HG03060 (cell line): ENCODE results near the gene ENPP7.

Experiments
- ATAC-seq: cut with Tn5 transposase; IDR thresholded peaks from one replicate; pipeline ENCODE4 v1.9.1; 2021; ENCODE audit warnings: low read depth, moderate number of reproducible peaks; ENCODE audit not compliant: unreplicated experiment

The ENPP7 gene

DNA sequence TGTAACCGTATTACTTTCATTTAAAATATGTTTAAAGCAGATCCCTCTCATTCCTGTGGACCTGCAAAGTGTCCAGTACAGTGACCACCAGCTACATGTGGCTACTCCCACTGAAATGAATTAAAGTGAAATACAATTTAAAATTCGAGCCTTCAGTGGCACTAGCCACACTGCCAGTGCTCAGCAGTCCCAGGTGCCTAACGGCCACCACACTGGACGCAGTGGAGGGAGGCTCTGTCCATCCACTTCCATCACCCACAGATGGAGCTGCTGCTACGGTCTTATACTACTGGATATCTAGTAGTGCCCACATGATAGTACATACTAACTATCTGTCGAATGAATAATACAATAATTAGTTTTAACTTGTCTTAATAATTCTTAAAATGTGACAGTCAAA, 44.9 kb downstream of the ENPP7 start:
- ATAC-seq, result no peak

GRCh38 chr17:79776376-79777119, 45.8 kb downstream of the ENPP7 start:
- ATAC-seq, result no peak

GRCh38 chr17:79777120-79777893, 46.6 kb downstream of the ENPP7 start:
- no peak for ATAC-seq

DNA sequence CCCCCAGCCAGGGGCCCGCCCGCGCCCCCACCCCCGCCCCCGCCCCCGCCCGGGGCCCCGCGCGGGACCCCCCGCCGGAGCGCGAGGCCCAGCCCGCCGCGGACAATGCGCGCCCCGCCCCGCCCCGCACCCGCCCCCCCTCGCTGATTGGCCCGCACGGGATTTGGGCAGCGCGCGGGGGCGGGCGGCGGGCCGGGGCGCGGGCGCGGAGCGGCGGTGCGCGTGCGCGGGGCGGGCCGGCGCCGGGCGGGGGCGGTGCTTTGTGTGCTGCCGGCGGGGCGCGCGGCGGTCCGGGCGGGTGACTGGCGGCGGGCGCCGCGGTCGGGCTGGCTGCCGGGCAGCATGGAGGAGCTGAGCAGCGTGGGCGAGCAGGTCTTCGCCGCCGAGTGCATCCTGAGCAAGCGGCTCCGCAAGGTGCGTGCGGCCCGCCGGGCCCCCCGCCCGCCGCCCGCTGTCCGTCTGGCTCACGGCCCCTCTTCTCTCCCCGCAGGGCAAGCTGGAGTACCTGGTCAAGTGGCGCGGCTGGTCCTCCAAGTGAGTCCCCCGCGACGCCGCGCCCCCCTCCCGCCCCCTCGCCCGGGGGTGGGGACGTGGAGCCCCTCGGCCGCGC, 47.3 kb downstream of the ENPP7 start, which contains the start of gene CBX2:
TSS of gene CBX2 (plus strand) at position 255 of the 610 bp plus-strand sequence. CDS start at position 343, 88 bp downstream.
- ATAC-seq, result no peak

- ATAC-seq, result no peak
These were observed 47.9 kb downstream of the ENPP7 start for GRCh38 chr17:79778504-79779083.

DNA sequence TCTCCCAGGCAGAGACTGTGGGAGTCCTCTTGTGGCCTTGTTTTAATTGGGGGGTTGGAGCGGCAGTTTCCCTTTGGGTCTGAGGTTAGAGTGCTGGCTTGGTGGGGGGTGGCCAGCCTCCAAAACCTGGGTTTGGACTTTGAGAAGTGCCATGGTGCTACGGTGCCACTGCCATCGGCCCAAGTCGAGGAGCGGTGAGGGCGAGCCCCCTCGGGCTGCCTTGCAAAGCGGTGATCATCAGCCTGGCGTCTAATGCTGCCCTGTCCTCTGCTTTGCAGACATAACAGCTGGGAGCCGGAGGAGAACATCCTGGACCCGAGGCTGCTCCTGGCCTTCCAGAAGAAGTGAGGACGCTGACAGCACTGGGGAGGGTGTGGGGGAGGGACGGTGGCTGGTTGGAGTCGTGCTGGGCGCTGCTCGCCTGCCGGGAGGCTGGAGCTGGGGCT, 48.4 kb downstream of the ENPP7 start:
- ATAC-seq, result no peak

- ATAC-seq, result no peak
These were observed 49.1 kb downstream of the ENPP7 start for GRCh38 chr17:79779661-79780365.

GRCh38 chr17:79781012-79781650, 50.4 kb downstream of the ENPP7 start:
- no peak for ATAC-seq

- ATAC-seq, result no peak
These were observed 51.2 kb downstream of the ENPP7 start for GRCh38 chr17:79781736-79782575.

DNA sequence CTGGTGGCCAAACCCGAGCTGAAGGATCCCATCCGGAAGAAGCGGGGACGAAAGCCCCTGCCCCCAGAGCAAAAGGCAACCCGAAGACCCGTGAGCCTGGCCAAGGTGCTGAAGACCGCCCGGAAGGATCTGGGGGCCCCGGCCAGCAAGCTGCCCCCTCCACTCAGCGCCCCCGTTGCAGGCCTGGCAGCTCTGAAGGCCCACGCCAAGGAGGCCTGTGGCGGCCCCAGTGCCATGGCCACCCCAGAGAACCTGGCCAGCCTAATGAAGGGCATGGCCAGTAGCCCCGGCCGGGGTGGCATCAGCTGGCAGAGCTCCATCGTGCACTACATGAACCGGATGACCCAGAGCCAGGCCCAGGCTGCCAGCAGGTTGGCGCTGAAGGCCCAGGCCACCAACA, 53.1 kb downstream of the ENPP7 start:
- ATAC-seq, result no peak

- ATAC-seq, result no peak
These were observed 53.7 kb downstream of the ENPP7 start for GRCh38 chr17:79784353-79785016.

DNA sequence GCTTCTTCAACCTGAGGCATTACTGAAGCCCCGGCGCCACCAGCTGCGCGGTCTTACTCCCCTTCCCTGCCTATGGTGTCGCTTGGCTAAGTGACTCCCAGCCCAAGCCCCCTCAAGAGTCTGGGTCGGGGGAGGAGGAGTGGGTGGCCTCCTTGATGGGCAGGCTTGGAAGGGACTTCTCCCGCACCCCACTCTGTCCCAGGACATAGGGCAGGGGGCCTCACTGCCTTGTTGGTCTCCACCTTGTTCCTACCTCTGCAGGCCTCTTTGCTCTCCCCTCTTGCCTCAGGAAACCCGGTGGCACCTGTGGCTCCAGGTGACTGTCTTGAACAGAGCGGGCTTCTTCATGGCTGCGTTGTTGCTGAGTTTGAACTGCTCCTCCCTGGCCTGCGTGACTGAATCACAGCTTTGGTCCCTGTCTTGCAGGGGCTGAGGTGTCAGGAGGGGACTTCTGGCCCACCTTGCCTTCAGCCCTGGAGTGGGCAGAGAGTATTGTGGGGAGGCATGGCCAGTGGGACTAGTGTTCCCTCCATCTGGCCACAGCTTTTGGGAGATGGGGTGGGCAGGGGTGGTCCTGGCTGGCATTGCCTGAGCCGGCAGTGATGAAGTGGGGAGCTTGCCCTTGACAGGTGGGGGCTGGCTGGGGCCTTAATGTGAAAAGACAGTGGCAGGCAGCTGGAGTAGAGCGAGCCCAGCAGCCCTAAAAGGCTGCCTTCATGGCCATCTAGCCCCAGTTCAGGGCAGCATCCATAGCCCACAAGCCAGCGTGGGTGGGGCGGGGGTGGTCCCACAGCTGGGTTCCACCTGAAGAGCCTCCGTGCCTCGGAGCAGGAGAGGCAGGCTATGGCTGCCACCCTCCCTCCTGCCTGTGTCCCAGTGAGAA, 54.5 kb downstream of the ENPP7 start:
- no peak for ATAC-seq

- no peak for ATAC-seq
These were observed 55.4 kb downstream of the ENPP7 start for GRCh38 chr17:79785900-79786810.

DNA sequence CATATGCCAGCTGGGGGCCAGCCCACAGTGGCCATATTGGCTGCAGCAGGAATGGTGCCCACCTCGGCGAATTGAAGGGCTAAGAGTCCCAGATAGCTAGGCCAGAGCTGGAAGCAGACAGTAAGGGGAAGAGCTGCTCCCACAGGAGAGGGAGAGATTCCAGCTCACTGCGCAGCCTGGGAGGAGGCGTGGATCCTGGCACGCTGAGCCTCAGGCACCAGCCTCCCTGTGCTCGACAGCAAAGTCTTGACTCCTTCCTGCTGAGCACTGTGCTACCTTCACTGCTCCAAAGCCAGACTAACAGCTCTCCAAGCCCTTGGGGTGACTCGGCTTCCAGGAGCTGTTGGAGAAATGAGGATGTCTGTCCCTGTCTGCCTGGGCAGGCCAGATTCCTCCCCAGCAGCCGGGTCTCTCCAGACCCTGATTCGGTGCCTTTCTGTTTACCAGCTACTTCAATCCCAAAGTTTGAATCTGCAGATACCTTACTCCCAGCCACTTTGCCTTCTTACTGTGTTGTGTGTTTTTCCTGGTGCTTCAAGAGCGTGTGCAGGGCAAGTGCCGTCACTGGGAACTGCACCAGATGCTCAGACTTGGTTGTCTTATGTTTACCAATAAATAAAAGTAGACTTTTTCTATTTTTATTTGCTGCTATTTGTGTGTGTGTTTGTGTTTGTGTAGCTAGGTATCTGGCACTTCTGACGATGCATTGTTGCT, 56.3 kb downstream of the ENPP7 start:
- ATAC-seq, result no peak

DNA sequence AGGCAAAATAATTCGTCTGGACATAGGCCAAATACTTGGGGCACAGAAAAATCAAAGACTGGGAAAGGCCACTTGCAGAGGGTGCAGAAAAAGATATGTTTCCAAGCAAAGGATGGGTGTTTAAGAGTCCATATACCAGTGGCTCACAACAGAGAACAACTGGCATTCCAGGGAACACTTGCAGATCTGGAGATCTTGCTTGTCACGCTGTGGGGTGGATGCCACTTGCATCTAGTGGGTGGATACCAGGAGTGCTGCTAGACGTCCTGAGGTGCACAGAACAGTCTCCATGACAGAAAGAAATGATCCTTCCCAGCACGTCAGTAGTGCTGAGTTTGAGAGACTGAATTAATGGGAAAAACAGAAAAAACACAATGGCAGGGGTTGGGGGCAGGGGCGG, 57.7 kb downstream of the ENPP7 start:
- ATAC-seq, result no peak
